Gastroesophageal sphincter (tissue), 4 donors: ENCODE measurements around the gene EPHB6. TPM values are rescaled to one million over a fixed set of nuclear protein-coding genes. Genes with fewer than 3 reads are reported as not detected.

Experiments
- ATAC-seq: fragments of 150-250 bp; one replicate; pipeline ENCODE4 v1.9.1; 2016; ENCODE audit warnings: mild to moderate bottlenecking, moderate library complexity
- H3K27ac ChIP-seq, 4 donors: fragments of 200-600 bp; sonication (generic) in 3 of 4; 1 replicate in 3 of 4; 2 replicates in 1 of 4; pipeline ENCODE4 v1.5.1; 2016 to 2019
- H3K27me3 ChIP-seq: fragments of 200-600 bp; sonication (generic); one replicate; pipeline ENCODE4 v1.5.1; 2019
- H3K36me3 ChIP-seq, 2 donors: fragments of 200-600 bp; sonication (generic); one replicate each; pipeline ENCODE4 v1.5.1; 2019; ENCODE audit warnings: control low read depth in 1 of 2
- H3K4me1 ChIP-seq, 3 donors: fragments of 200-600 bp; sonication (generic); 1 replicate in 2 of 3; 2 replicates in 1 of 3; pipeline ENCODE4 v1.5.1; 2016 to 2019; ENCODE audit warnings: control low read depth in 2 of 3
- H3K4me3 ChIP-seq, 2 donors: fragments of 200-600 bp; sonication (generic); one replicate each; pipeline ENCODE4 v1.5.1; 2019; ENCODE audit warnings: mild to moderate bottlenecking in 1 of 2, moderate library complexity in 1 of 2
- H3K9me3 ChIP-seq, 3 donors: fragments of 200-600 bp; sonication (generic); one replicate each; pipeline ENCODE4 v1.5.1; 2017 to 2019; ENCODE audit warnings: control low read depth in 2 of 3
- EP300 ChIP-seq: sonication (generic); formaldehyde crosslinking; IDR thresholded peaks from one replicate; pipeline ENCODE4 v1.6.1; 2017; ENCODE audit warnings: antibody characterized with exemption, mild to moderate bottlenecking
- POLR2A ChIP-seq, 2 donors: fragments of 450-650 bp; IDR thresholded peaks; one replicate each; pipeline ENCODE4 v1.6.1; 2017; ENCODE audit warnings: antibody characterized with exemption in 2 of 2, mild to moderate bottlenecking in 2 of 2, moderate library complexity in 1 of 2
- POLR2AphosphoS5 ChIP-seq: sonication (generic); formaldehyde crosslinking; IDR thresholded peaks from one replicate; pipeline ENCODE4 v1.6.1; 2017; ENCODE audit warnings: antibody characterized with exemption
- WGBS, 2 donors: methylation state at CpG; one replicate each; pipeline ENCODE4 v1.1.5; 2018; ENCODE audit warnings: low coverage in 1 of 2; 5-methylcytosine and 5-hydroxymethylcytosine counted together
- total RNA-seq, 4 donors: library from RNA; depleted of rRNA; stranded (reverse); fragments of >200 nt; gene quantifications; one replicate each; pipeline ENCODE4 v1.1.0, GENCODE V29; 2016
- TF ChIP-seq, protein P1 (sequence below), 4 experiments: fragments of 200-600 bp in 2 of 4; fragments of 450-650 bp in 2 of 4; sonication (generic) in 1 of 4; IDR thresholded peaks; one replicate each; pipeline ENCODE4 v1.5.1; 2017 to 2019; ENCODE audit warnings: antibody characterized with exemption in 4 of 4, mild to moderate bottlenecking in 2 of 4, moderate library complexity in 2 of 4

Gene EPHB6
- total RNA-seq, 4 donors from 2014 or later, result 6.0 to 22.1 (median 9.7) TPM

DNA sequence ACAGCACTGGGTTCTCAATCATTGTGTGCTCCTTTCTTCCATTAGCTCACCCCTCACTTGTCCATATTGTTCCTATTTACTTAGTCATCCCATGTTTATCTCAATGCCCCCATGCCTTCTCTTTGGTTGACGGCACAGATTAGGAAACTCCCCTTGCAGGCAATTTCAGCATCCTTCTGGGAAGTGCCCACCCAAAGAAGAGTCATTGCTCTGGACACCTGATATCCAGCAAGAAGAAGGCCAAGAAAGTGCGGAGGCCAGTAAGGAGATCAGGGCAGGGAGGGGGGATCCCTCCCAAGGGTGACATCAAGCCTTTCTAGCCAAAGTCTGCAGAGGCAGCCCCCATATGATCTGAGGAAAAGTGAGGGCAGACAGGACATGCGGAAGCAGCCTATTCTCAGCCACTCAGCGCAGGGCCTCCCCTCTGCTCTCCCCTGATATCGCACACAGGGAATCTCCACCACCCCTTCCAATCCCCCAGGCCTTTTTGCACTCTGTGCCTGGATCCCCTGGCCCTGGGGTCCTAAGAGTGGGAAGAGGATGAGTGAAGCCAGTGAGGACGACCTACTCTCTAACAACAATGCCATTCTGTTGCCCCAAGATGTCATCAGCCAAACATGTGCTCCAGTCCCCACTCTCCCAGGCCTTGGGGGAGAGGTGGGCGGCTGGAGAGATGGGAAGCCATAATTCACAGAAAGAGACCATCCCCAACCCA lies 28.9 kb downstream of the EPHB6 start:
- Histone ChIP-seq H3K27me3 (peaks cover 55% of the 10 kb centered on the region), H3K36me3 (no peaks in the 10 kb centered on the region), H3K27ac (no peak overlapping the region), H3K9me3 (no peaks in the 10 kb centered on the region), H3K4me3 (no peak overlapping the region), H3K4me1 (no peaks in the 10 kb centered on the region)
- WGBS, 2 donors, result 51 to 83% methylated on average over 2 to 3 of the region's 7 CpGs
- no peak for ATAC-seq
- TF ChIP-seq POLR2A (IDR thresholded peaks at IDR 0.05) (no peak), EP300 (no peak), POLR2AphosphoS5 (no peak)
- TF ChIP-seq, protein P1, sequence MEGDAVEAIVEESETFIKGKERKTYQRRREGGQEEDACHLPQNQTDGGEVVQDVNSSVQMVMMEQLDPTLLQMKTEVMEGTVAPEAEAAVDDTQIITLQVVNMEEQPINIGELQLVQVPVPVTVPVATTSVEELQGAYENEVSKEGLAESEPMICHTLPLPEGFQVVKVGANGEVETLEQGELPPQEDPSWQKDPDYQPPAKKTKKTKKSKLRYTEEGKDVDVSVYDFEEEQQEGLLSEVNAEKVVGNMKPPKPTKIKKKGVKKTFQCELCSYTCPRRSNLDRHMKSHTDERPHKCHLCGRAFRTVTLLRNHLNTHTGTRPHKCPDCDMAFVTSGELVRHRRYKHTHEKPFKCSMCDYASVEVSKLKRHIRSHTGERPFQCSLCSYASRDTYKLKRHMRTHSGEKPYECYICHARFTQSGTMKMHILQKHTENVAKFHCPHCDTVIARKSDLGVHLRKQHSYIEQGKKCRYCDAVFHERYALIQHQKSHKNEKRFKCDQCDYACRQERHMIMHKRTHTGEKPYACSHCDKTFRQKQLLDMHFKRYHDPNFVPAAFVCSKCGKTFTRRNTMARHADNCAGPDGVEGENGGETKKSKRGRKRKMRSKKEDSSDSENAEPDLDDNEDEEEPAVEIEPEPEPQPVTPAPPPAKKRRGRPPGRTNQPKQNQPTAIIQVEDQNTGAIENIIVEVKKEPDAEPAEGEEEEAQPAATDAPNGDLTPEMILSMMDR (IDR thresholded peaks at IDR 0.05), result no peak

DNA sequence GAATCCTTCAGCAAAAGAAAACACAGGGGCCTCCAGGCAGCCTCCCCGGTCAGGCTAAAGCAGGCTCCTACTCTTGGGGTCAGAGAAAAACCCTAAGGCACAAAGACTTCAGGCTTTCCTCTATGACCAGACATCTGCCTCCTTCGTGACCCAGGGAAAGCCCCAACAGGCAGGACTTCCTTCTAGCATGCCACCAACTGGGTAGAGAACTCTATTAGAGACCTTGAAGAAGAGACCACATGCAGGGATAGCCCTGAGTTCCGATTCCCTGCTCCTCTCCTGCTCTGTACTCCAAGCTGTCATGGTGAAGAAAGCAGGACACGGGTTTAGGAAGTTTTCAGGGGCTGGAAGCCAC lies 29.4 kb downstream of the EPHB6 start:
- ATAC-seq, result no peak
- Histone ChIP-seq H3K27ac (no peak overlapping the region), H3K9me3 (no peaks in the 10 kb centered on the region), H3K27me3 (peaks cover 57% of the 10 kb centered on the region), H3K4me3 (no peak overlapping the region), H3K4me1 (no peaks in the 10 kb centered on the region), H3K36me3 (no peaks in the 10 kb centered on the region)
- WGBS, 2 donors, result no CpG with 5 or more reads among the region's 4 CpGs
- no peak for TF ChIP-seq POLR2AphosphoS5

DNA sequence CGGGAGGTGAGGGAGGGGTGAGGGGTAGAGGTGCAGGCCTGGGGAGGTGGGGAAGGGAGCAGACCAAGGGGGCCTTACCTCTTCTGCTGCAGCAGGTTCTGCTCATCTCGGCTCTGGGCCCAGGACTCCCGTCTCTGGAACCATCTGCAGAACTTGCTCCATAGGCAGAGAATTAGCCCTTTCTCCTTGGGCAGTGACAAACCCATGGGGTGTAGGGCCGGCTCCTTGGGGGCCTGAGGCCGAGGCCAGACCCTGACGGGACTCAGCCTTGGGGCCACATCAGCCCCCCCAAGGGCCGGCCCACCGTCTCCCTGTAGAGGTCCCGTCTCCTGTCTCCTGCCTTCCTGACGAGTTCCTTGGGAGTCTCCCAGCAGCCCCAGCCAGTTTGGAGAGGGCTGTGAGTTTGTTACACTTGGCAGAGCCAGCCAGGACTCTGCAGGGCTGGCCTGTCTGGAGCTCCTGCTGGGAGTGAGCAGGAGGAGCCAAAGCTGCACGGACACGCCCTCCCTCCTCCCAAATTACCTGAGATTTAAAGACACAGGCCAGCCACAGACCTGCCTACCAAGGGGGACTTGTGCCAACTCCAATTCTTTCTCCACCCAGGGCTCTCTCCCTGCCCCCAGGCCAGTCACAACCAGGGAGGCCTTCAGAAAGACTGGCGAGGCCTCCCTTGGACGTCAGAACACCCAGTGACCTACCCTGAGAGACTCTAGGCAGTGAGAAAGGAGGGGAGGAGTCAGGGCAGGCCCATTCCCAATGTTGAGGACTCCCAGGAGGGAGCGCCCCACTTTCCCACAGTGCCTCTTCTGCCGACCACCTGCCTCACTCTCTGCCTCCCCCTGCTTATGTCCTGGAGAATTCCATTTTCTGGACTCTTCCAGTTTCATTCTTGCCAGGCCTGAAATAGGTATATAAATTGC lies 30.7 kb downstream of the EPHB6 start, which contains the start of gene TRPV6:
TSS of gene TRPV6 (minus strand) at position 435 of the 920 bp plus-strand sequence.
- no peak within 1 kb of the TSS for H3K4me3 ChIP-seq
- 17% methylated on average over 1 of the region's 16 CpGs; no CpG with 5 or more reads in 1 of the 2 donors for WGBS, 2 donors
- H3K36me3 ChIP-seq, result no peaks in the 10 kb centered on the region
- no peak for ATAC-seq
- H3K9me3 ChIP-seq, result no peaks in the 10 kb centered on the region
- no peak within 1 kb of the TSS for H3K27ac ChIP-seq
- no peaks in the 10 kb centered on the region for H3K4me1 ChIP-seq
- H3K27me3 ChIP-seq, result peaks cover 50% of the 10 kb centered on the region
- TF ChIP-seq POLR2A (IDR thresholded peaks at IDR 0.05) (no peak), EP300 (no peak), POLR2AphosphoS5 (no peak)
- TF ChIP-seq, protein P1 (IDR thresholded peaks at IDR 0.05), result no peak

DNA sequence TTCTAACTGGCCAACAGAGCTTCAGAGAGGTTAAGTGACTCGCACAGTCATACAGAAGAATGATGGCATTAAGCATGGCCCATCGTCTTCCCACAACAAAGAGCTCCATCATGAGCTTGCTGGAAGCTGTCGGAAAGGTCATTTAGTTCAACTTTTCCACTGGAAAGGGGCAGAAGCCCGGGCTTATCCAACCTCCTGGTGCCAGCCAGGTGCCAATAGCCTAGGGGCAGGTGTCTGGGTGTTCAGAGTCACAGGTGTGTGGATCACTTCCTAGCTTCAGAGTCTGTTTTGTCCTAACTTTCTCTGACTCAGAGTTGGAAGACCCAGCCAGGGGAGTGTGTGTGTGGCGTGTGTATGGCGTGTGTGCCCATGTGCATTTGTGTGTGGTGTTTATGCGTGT lies 32.0 kb downstream of the EPHB6 start:
- Histone ChIP-seq H3K36me3 (no peaks in the 10 kb centered on the region), H3K9me3 (no peaks in the 10 kb centered on the region), H3K4me1 (no peaks in the 10 kb centered on the region), H3K27ac (no peak overlapping the region), H3K4me3 (no peak overlapping the region), H3K27me3 (peaks cover 49% of the 10 kb centered on the region)
- no peak for ATAC-seq
- TF ChIP-seq, protein P1 (IDR thresholded peaks at IDR 0.05), result no peak
- TF ChIP-seq POLR2A (IDR thresholded peaks at IDR 0.05), result no peak
- no peak for TF ChIP-seq POLR2AphosphoS5
- no peak for TF ChIP-seq EP300
- 48 to 68% methylated on average over 3 to 4 of the region's 7 CpGs for WGBS, 2 donors

DNA sequence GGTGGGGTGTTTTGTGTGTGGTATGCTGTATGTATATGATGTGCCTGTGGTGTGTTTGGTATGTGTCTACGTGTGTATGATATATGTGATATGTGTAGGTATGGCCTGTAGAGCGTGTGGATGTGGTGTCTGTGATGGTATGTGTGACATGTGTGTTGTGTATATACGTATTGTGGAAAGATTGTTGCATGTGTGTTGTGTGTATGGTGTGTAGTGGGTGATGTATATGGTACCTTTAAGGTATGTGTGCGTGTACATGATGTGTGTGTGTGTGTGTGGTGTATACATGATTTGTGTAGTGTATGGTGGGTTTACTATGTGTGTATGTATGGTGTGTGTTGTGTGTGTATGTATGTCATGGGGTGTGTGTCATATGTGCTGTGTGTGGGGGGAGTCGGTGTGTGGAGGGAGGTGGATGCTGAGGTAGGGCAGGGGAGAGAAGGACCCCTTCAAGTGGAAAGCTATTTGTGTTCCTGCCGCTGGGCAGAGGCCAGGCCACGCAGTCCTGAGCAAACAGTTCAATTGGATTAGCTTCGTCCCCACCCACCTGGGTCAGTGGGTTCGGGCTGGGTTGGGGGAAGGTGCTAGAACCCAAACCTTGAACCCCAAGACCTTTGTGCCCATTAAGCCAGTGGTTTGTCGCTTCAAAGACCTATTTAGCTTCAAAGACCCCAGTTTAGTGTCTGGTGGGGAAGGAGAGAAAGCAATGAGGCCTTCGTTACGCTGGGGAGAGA lies 32.6 kb downstream of the EPHB6 start:
- Histone ChIP-seq H3K9me3 (no peaks in the 10 kb centered on the region), H3K27me3 (peaks cover 48% of the 10 kb centered on the region), H3K4me1 (no peaks in the 10 kb centered on the region), H3K36me3 (no peaks in the 10 kb centered on the region), H3K27ac (no peak overlapping the region), H3K4me3 (no peak overlapping the region)
- WGBS, 2 donors, result 89 to 96% methylated on average over 6 to 10 of the region's 12 CpGs
- no peak for TF ChIP-seq EP300
- no peak for TF ChIP-seq POLR2A (IDR thresholded peaks at IDR 0.05)
- ATAC-seq, result no peak
